ENCODE data around the gene RILPL1.
"Not testable (repeated sequence)": the region's sequence is repeated elsewhere in the genome, so short reads cannot be mapped to it uniquely, and the experiment has no call there.

Gene RILPL1

GRCh38 chr12:123468786-123469185 is 64.7 kb downstream of the RILPL1 start:
- DNase-seq (ENCODE audit: low read depth in 3 of 3) = no peak

- no peak for DNase-seq (ENCODE audit: low read depth in 3 of 3)
These were observed 68.4 kb downstream of the RILPL1 start for GRCh38 chr12:123465084-123465483.

GRCh38 chr12:123463174-123463573 is 70.3 kb downstream of the RILPL1 start:
- DNase-seq (ENCODE audit: low read depth in 3 of 3) = not testable (repeated sequence)

GRCh38 chr12:123457980-123458779 is 75.3 kb downstream of the RILPL1 start, which contains the start of gene SNRNP35:
SNRNP35 (plus strand) TSS chr12:123458139; CDS start chr12:123465541, 7,402 bp downstream.
- DNase-seq (ENCODE audit: low read depth in 3 of 3) = peak; percentile 73 to 80 (median 75)

- no peak for DNase-seq (ENCODE audit: low read depth in 3 of 3)
These were observed 80.4 kb downstream of the RILPL1 start for GRCh38 chr12:123453165-123453564.

- DNase-seq (ENCODE audit: low read depth in 3 of 3) = not testable (repeated sequence)
These were observed 81.3 kb downstream of the RILPL1 start for GRCh38 chr12:123452276-123452550.

- DNase-seq (ENCODE audit: low read depth in 3 of 3) = no peak
These were observed 82.9 kb downstream of the RILPL1 start for GRCh38 chr12:123450636-123451035.

- DNase-seq (ENCODE audit: low read depth in 3 of 3) = no peak
These were observed 83.7 kb downstream of the RILPL1 start for GRCh38 chr12:123449856-123450255.

GRCh38 chr12:123449249-123449733 is 84.2 kb downstream of the RILPL1 start:
- DNase-seq (ENCODE audit: low read depth in 3 of 3) = no peak

GRCh38 chr12:123446333-123446713 is 87.2 kb downstream of the RILPL1 start:
- DNase-seq (ENCODE audit: low read depth in 3 of 3) = no peak

GRCh38 chr12:123445388-123446332 is 87.9 kb downstream of the RILPL1 start:
- no peak for DNase-seq (ENCODE audit: low read depth in 3 of 3)

GRCh38 chr12:123444092-123445026 is 89.2 kb downstream of the RILPL1 start:
- DNase-seq (ENCODE audit: low read depth in 3 of 3) = no peak

- DNase-seq (ENCODE audit: low read depth in 3 of 3) = no peak
These were observed 90.7 kb downstream of the RILPL1 start for GRCh38 chr12:123442774-123443173.

GRCh38 chr12:123441523-123442164 is 91.9 kb downstream of the RILPL1 start:
- no peak for DNase-seq (ENCODE audit: low read depth in 3 of 3)

GRCh38 chr12:123436017-123436964 is 97.2 kb downstream of the RILPL1 start, which contains the start of gene RILPL2:
RILPL2 (minus strand) TSS chr12:123436684; CDS start chr12:123436420, 264 bp downstream.
- peak; percentile 82 to 96 (median 89) for DNase-seq (ENCODE audit: low read depth in 3 of 3)

GRCh38 chr12:123435636-123436016 is 97.9 kb downstream of the RILPL1 start:
- no peak for DNase-seq (ENCODE audit: low read depth in 3 of 3)

- no peak for DNase-seq (ENCODE audit: low read depth in 3 of 3)
These were observed 99.9 kb downstream of the RILPL1 start for GRCh38 chr12:123433615-123434014.

- DNase-seq (ENCODE audit: low read depth in 3 of 3) = peak in 1 of 3 experiments; percentile 22
These were observed 101.3 kb downstream of the RILPL1 start for GRCh38 chr12:123431951-123432817.

- not testable (repeated sequence) for DNase-seq (ENCODE audit: low read depth in 3 of 3)
These were observed 104.4 kb downstream of the RILPL1 start for GRCh38 chr12:123429101-123429500.

Measured in stimulated activated CD4-positive, alpha-beta T cell treated with anti-CD3 and anti-CD28 coated beads, TNF-alpha, amount 100 ng/mL, for 24 hours (primary cell).